HG03095 (cell line): ENCODE data around the gene GOSR1.
"Not testable (repeated sequence)": the region's sequence is repeated elsewhere in the genome, so short reads cannot be mapped to it uniquely, and the experiment has no call there.

ENCODE experiments used
- ATAC-seq: cut with Tn5 transposase; IDR thresholded peaks from one replicate; pipeline ENCODE4 v1.9.1; 2021; ENCODE audit warnings: moderate library complexity; ENCODE audit not compliant: unreplicated experiment

GOSR1 gene

DNA sequence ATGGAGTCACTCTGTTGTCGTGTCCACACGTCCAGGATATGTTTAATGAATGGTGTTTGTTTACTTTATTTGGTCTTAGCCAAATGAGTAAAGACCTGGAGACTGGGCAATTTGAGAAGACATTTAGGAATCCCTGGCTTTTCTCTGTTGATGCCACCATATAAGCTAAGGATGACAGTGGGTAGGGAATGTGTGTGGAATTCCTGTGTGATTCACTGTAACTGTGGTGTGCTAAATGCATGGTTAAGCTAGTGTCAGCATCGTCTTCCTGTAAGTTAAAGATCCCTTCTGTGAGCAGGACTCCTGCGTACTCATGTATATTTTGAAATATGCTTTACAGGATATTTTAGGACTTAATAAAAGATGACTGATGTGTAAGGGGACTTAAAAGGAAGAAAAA lies 26.4 kb downstream of the GOSR1 start:
- ATAC-seq = no peak

DNA sequence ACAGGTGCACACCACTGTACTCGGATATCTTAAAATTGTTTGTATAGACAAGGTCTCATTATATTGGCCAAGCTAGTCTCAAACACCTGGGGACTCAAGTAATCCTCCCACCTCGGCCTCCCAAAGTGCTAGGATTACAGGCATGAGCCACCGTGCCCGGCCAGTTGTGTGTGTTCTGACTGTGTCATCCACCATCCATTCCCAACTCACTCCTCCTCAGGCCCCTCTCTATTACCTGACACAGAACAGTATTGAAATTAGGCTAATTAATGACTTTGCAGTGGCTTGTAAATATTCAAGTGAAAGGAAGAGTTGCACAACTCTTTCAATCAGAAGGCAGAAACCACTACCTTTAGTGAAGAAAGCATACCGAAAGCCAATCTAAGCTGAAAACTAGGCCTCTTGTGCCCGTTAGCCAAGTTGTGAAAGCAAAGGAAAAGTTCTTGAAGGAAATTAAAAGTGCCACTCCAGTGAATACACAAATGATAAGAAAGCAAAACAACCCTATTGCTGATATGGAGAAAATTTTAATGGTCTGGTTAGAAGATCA lies 28.7 kb downstream of the GOSR1 start:
- ATAC-seq = no peak

DNA sequence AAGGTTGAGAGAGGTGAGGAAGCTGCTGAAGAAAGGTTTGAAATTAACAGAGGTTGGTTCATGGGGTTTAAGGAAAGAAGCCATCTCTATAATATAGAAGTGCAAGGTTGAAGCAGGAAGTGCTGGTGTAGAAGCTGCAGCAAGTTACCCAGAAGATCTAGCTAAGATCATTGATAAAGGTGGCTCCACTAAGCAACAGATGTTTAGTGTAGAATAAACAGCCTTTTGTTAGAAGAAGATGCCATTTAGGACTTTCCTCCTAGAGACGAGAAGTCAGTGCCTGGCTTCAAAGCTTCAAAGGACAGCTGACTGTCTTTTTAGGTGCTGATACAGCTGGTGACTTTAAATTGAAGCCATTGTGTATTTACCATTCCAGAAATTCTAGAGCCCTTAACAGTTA lies 29.3 kb downstream of the GOSR1 start:
- ATAC-seq = no peak

DNA sequence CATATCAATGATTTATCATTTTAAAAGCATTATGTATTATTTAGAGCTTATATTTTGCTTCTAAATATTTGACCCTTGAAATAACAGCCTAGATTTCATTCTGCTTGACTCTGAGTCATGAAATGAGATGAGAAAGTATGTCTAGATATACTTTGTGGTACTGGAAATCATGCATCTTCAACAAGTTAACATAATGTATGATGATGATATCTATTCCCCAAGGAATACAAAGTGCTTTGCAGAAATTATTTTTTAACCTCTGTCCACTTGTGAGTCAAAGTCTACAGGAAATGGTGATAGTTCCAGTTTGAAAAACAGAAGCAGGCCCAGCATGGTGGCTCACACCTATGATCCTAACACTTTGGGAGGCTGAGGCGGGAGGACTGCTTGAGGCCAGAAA lies 36.1 kb downstream of the GOSR1 start:
- ATAC-seq = no peak

DNA sequence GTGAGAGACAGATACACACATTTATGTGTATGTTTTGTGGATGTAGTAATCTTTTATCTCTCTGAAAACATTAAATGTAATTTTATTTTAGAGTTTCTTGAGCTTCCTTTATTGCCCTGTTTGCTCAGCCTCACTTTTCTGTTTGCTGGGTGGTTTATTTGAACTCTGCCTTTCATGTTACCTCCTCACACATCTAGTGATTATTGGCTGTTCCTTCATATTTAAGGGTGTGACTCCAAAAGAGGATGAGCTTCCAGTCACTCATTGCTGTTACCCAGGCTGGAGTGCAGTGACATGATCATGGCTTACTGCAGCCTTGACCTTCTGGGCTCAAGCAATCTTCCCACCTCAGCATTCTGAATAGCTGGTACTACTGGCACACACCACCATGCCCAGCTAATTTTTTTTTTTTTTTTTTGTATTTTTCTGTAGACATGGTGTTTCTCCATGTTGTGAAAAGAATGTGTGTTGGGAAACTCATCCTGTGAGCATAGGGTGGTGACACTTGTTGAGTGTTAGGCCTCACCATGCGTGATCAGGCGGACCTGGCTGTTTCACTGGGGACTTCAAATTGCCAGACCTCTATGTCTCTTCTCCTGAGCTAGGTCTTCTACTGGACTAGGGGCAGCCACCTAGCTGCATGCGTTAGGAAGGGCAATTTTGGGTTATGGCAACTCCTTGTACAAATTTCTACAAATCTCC lies 37.8 kb downstream of the GOSR1 start:
- ATAC-seq = no peak

DNA sequence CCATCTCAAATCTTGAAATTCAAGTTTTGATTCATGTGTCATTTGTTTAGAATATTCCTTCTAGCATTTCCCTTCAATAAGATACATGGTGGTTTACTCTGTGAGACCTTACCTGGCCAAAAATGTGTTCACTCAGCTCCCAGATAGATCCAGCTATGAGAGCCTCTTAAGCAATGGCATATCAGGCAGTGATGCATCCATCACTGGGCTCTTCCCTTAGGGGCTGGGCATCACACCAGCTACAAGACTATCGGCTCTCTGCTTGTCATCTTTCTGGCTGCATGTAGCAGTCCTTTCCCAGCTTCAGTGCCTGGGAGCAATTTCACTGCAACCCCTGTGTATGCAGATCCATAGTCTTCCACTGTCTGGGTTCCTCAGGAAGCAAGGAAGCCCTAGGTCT lies 40.6 kb downstream of the GOSR1 start:
- ATAC-seq = no peak

DNA sequence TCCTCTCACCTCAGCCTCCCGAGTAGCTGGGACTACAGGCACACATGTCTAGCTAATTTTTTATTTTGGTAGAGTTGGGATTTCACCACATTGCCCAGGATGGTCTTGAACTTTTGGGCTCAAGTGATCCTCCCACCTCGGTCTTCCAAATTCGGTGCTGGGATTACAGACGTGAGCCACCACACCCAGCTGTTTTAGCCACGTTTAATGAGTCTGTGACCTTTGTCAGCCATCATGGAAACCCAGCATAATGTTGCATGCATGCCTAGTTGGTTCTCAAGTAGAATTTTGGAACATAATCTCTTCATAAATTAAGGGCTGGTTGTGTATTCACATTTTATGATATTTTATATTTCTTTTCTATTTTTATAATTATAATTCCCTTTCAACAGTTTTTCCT lies 42.0 kb downstream of the GOSR1 start:
- no peak for ATAC-seq

DNA sequence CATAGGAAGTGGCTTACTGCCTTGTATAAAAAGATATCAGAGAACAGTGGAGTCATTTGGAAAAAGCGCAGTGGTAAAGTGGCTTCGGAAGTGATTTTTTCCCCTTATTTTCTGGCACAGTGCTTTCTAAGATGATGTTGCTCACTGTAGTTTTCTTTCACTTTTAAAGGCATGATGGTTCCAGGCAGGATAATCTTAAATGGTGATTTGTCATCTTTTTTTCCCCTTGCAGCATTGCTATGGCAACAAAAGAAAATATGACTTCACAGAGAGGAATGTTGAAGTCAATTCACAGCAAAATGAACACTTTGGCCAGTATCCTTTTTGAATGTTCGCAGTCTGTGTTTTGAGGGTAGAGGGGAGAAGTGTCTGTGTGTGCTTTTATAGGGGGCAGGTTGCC lies 42.5 kb downstream of the GOSR1 start:
- ATAC-seq = no peak

DNA sequence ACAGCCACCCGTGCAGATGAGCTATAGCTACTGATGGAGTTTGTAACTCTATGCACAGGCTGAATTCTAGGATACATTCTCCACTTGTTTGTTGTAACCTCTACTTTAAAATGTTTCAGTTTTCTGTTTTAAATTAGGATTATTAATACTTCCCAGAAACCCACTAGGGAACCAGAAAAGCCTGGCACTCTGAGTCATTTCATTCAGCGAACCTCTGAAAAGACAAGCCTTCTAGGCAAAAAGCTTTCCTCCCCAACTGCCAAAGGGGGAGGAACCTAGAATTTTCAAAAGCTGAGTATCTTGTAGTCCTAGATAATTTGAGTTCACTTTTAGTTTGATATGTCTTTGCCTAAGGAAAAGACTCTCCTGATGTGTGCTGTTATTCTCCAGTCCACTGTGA lies 43.2 kb downstream of the GOSR1 start:
- no peak for ATAC-seq

DNA sequence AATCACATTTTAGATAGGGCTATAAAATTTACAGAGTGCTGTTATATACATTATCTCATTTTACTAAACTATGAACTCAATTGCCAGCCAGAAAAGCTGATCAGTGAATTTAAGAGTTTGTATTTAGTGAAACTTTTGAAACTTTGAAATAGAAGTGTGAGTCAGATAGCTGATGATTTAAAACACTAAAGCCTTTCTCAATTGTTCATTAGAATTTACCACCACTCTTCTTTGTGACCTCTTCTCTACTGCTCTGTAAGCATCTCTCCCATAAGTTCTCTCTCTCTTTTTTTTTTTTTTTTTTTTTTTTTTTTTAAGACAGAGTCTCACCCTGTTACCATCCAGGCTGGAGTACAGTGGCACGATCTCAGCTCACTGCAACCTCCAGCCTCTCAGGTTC lies 43.7 kb downstream of the GOSR1 start:
- ATAC-seq = no peak

DNA sequence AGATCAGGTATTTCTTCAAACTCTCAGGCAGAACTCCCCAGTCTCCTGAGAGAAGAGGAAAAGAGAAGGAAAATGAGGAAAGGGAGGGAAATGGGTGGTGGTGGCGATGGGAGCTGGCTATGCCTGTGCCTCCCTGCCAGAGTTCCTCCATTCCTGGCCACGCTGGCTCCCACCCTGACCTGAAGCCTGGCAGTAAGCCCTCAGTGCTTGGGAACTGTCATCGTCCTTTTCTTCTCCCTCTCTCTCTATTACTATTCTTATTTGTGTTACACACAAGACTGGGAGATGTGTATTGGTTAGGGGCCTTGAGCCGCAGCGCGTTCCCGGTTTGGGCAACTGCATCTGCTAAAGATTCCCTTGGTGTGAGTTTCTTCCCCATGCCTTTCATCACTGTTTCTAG lies 44.6 kb downstream of the GOSR1 start:
- ATAC-seq = no peak

DNA sequence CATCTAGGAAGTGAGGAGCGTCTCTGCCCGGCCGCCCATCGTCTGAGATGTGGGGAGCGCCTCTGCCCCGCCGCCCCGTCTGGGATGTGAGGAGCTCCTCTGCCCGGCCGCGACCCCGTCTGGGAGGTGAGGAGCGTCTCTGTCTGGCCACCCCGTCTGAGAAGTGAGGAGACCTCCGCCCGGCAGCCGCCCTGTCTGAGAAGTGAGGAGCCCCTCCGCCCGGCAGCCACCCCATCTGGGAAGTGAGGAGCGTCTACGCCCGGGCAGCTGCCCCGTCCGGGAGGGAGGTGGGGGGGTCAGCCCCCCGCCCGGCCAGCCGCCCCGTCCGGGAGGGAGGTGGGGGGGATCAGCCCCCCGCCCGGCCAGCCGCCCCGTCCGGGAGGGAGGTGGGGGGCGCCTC lies 46.0 kb downstream of the GOSR1 start:
- not testable (repeated sequence) for ATAC-seq

DNA sequence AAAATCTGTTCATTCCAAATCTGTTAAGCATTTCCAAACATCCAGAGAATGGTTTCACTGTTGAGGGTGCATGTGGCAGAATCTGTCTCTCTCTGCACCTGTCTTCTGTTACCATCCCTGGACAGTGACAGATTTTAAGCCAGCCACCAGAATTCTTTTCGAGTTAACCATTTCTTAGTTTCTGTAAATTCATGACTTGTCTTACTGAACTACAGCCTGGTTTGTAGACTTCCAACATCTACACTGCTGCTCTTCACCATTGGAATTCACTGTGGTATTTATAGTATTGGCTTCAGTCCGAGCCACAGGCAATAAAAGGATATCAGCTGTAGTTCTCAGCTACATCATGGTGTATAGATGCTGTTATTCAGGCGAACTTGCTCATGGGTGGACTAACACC lies 47.6 kb downstream of the GOSR1 start:
- no peak for ATAC-seq

DNA sequence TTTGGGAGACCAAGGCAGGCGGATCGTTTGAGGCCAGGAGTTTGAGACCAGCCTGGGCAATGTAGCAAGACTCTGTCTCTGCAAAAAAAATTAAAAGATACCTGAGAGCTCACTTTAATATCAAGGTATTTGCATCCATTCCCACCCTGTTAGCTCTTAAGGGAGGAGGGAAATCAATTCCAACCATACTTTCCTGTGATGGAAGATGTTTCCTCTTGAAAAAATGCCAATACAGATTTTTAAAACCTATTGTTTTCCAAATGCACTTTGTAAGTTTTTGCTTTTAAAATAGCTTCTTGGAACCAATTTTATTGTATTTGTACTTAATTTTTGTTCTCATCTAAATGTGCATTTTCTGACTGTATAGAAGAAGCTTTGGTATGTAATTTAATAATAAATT lies 49.2 kb downstream of the GOSR1 start:
- ATAC-seq = no peak

DNA sequence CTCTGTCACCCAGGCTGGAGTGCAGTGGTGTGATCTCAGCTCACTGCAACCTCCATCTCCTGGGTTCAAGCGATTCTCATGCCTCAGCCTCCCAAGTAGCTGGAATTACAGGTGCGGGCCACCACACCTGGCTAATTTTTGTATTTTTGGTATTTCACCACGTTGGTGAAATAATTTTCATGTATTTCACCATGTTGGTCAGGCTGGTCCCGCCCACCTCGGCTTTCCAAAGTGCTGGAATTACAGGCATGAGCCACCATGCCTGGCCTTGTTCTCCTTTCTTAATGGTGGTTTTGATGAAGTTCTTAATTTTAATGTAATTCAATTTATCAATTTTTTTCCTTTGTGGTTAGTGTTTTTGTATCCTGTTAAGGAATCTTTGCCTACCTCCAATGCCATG lies 51.5 kb downstream of the GOSR1 start:
- ATAC-seq = not testable (repeated sequence)

DNA sequence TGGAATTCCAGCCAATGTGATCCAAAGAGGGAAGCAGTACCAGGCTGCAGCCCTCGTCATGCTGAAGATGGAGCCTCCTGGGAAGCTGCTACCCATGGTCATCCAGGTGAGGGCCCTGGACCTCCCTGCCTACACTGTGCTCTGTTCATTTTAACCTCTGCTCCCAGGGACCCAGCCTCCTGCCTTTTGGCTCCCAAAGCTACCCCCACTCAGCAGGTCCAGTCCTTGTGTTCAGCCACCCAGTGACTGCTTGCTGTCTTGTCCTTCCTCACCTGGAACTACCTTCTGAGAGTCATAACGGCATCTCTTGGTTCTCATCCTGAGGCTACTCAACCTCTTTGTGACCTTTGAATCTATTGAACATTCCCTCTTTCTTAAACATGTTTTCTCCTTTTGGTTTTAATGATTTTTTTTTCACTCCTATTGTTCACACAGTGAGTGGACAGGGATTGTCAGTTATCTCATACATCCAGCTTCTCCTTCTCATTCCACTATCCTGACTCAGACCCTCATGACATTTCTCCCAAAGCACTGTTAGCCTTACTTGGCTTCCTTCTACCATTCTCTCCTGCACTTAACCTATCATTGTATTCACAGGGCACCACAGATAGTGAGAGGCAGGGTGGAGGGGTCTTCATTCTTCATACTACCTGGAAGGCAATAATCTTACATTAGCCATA lies 53.3 kb downstream of the GOSR1 start:
- ATAC-seq = no peak

DNA sequence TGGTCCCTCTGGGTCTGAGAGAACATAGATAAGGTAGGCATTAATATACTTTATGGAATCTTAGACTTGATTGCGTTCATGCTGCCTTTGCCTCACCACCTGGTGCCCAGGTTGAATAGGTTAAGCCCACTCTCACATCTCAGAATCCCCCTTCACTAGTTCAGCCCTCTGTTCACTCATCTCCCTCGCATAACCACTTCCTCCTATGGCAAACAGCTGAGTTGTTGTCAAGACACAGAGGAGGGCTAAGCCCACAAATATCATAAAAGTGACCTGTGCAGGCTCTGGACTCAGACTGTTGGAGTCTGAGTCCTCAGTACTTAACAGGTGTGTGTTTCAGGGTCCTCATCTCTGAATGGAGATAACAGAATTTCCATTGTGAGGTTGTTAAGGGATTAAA lies 55.7 kb downstream of the GOSR1 start:
- no peak for ATAC-seq

DNA sequence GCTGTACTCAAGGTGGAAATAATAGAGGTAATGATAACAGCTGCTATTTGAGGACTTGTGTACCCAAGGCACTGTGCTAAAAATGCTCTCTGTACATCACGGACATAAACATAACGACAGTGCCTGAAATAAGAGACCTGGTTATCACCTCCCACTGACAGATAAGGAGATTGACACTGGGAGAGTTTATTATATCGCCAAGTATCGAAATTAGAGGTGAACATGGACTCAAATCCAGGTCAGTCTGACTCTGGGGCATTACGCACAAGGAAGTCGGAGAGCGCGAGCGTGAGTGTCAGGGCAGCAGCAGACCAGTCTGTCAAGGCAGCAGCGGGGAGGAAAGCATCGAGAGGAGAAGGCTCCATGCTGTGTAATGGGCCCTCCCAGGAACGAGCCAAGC lies 57.1 kb downstream of the GOSR1 start:
- no peak for ATAC-seq

DNA sequence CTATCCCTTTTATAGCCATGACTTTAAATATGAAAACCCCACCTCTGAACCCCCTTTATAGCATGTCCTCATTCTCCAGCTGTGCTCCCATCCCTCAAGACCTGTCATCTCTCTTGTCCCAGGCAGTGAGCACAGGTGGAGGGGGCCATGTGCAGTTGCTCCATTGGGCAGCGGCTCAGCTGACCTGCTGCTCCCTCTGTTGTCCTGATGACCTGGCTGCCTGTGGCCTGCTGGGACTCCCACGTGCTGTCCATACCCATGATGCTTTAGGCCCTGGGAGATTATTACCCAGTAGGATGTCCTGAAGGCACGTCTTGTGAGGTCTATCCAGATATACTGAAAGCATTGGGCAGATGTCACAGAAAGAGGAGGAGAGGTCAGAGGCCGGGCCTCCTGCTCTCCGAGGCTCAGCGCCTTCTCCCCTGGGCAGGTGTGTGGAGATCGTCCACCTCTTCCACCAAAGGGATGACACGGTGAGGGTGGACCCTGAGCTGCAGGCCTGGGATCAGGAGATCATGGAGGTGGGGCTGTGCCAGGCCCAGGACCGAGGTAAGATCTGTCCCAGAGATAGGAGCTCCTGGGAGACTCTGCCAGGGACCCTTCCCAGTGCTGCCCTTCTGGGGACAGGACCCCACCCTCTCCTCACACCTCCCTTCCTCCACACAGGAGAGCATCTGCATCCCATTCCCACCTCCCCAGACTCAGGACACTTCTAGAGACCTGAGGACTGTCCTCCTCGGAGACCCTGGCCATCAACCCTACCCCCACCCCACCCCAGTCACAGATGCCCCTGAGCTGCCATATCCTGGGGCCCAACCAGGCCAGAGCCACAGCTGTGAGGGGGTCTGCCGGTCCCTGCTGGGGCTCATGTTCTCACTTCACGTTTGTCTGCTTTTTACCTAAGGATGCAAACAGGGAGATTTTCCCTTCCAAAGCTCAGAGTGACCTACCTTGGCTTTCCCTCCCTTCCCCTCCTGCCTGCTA lies 58.0 kb downstream of the GOSR1 start:
- ATAC-seq = no peak

DNA sequence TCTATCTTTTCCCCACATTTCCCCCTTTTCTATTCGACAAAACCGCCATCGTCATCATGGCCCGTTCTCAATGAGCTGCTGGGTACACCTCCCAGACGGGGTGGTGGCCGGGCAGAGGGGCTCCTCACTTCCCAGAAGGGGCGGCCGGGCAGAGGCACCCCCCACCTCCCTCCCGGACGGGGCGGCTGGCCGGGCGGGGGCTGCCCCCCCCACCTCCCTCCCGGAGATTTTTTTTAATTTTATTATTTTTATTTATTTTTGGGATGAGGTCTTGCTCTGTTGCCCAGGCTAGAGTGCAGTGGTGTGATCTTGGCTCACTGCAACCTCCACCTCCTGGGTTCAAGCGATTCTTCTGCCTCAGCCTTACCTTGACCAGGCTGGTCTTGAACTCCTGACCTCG lies 59.6 kb downstream of the GOSR1 start:
- ATAC-seq = not testable (repeated sequence)

DNA sequence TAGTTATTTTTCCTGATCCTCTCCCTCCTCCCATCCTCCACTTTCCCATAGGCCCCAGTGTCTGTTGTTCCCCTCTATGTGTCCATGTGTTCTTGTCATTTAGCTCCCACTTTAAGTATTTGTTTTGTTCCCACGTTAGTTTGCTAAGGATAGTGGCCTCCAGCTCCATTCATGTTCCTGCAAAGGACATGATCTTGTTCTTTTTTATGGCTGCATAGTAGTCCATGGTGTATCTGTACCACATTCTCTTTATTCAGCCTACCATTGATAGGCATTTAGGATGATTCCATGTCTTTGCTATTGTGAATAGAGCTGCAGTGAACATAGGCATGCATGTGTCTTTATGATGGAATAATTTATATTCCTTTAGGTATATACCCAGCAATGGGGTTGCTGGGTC lies 60.5 kb downstream of the GOSR1 start:
- ATAC-seq = not testable (repeated sequence)
